ENCODE results near the gene LAD1.

GRCh38 chr1:201396861-201397464 is 2.2 kb downstream of the LAD1 start:
- TF ChIP-seq, protein P1, sequence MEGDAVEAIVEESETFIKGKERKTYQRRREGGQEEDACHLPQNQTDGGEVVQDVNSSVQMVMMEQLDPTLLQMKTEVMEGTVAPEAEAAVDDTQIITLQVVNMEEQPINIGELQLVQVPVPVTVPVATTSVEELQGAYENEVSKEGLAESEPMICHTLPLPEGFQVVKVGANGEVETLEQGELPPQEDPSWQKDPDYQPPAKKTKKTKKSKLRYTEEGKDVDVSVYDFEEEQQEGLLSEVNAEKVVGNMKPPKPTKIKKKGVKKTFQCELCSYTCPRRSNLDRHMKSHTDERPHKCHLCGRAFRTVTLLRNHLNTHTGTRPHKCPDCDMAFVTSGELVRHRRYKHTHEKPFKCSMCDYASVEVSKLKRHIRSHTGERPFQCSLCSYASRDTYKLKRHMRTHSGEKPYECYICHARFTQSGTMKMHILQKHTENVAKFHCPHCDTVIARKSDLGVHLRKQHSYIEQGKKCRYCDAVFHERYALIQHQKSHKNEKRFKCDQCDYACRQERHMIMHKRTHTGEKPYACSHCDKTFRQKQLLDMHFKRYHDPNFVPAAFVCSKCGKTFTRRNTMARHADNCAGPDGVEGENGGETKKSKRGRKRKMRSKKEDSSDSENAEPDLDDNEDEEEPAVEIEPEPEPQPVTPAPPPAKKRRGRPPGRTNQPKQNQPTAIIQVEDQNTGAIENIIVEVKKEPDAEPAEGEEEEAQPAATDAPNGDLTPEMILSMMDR (conservative IDR thresholded peaks at IDR 0.05; ENCODE audit: low read length): no peak
- no peak for TF ChIP-seq EZH2phosphoT487 (IDR thresholded peaks at IDR 0.05; ENCODE audit: borderline replicate concordance, low read depth, low read length)
